T47D (cell line): ENCODE data around the gene LMCD1.

Source experiments
- DNase-seq, 2 experiments: peaks; one replicate each; pipeline versions ENCODE4 v3.0.0 to v3.0.0-alpha.2; 2011 to 2012; ENCODE audit warnings: low read depth in 1 of 2, low spot score in 1 of 2
- JUND ChIP-seq: IDR thresholded peaks from 2 replicates; pipeline ENCODE4 v1.6.1; 2012; ENCODE audit warnings: low read depth
- in situ Hi-C: cut with HindIII; loops from 2 replicates; pipeline ENCODE4 v1.10.0; 2016; ENCODE audit warnings: low sequenced_read_pairs, low pct_unique_long_range_greater_than_20kb

The LMCD1 gene

DNA sequence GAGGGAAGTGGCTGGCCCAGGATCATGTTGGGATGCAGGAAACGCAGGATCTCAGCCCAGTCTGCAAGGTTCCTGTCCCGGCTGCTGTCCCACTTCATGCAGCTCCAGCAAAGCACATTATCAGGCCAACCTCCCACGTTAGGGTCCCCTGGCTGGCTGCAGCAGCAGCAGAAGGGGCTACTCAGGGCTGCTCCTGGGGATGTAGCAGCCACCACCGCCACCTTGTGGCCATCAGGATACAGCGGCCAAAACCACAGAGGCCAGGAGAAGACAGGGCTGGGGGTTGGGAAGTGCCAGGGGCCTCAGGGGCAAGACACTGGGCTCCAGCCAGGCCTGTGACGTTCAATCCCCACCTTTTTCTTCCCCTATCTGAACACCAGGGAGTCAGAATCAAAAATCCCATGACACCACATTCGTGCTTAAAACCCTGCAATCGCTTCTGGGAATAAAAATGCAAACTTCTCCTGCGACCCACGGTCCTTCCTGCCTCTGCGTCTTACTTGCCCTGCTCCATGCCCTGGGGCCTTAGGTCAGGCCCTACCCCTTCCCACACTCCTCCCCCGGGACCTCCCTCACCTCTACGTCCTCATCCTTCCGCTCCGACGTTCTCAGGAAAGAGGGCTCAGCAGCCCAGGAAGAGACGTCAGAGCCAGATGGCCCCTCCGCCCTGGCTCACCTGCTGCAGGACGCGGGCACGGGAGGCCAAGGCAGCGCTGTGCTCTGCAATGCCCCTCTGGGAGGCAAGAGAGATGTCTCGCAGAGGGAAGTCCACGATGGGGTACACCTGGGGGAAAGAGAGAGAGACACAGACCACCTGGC is 121.5 kb downstream of the LMCD1 start:
- in situ Hi-C loops = no loop called here
- DNase-seq = peak; percentile 62 to 67
- TF ChIP-seq JUND = no peak

DNA sequence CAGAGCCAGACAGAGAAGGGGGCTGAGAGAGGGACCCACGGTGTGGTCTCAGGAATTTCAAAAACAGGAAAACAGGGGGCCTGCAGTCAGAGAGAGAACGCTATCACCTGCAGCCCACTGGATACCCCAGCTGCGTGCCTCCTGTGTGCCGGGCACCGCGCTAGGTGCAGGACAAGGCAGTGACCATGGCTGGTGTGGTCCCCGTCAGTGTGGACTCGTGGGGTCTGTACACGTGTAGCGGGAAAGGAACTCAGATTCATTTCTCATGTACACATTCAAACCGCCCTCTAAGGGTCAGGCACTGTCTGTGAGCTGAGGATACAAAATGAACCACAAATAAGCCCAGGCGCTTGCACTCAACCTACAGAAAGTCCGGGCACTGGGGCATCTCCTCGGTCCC is 122.1 kb downstream of the LMCD1 start:
- no peak for DNase-seq
- in situ Hi-C loops = no loop called here
- TF ChIP-seq JUND = no peak
